ENCODE measurements around the gene PTPRJ.

Gene PTPRJ

DNA sequence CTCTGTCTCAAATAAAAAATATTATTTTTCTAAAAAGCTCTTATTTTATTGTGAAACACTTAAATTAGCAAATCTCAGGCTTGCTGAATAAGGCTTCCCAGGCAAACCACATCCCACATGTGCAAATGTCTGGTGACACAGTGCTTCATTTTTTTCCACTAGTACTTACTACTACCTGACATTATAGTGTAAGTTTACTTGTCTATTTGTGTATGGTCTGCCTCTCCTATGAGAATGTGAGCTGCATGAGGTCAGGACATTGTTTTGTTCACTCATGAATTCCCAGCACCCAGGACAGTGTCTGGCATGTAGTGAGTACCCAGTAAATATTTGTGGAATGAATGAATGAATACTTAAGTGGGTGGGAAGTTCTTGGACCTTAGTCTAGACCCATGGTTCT lies 103.1 kb downstream of the PTPRJ start:
- H3K4me3 ChIP-seq (ENCODE audit: control insufficient read depth, low read depth, low read length), result no peak overlapping the region
- DNase-seq (ENCODE audit: low read depth), result no peak

GRCh38 chr11:48085688-48086087 lies 105.3 kb downstream of the PTPRJ start:
- H3K4me3 ChIP-seq (ENCODE audit: control insufficient read depth, low read depth, low read length), result no peak overlapping the region
- no peak for DNase-seq (ENCODE audit: low read depth)
- TF ChIP-seq, protein P1, sequence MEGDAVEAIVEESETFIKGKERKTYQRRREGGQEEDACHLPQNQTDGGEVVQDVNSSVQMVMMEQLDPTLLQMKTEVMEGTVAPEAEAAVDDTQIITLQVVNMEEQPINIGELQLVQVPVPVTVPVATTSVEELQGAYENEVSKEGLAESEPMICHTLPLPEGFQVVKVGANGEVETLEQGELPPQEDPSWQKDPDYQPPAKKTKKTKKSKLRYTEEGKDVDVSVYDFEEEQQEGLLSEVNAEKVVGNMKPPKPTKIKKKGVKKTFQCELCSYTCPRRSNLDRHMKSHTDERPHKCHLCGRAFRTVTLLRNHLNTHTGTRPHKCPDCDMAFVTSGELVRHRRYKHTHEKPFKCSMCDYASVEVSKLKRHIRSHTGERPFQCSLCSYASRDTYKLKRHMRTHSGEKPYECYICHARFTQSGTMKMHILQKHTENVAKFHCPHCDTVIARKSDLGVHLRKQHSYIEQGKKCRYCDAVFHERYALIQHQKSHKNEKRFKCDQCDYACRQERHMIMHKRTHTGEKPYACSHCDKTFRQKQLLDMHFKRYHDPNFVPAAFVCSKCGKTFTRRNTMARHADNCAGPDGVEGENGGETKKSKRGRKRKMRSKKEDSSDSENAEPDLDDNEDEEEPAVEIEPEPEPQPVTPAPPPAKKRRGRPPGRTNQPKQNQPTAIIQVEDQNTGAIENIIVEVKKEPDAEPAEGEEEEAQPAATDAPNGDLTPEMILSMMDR (IDR thresholded peaks at IDR 0.05; ENCODE audit: control insufficient read depth, insufficient read depth, low read depth, low read length, missing control alignments), result no peak

More for the DNA sequence above, 103.1 kb downstream of the PTPRJ start:
- TF ChIP-seq, protein P1 (IDR thresholded peaks at IDR 0.05; ENCODE audit: control insufficient read depth, insufficient read depth, low read depth, low read length, missing control alignments), result no peak

DNA sequence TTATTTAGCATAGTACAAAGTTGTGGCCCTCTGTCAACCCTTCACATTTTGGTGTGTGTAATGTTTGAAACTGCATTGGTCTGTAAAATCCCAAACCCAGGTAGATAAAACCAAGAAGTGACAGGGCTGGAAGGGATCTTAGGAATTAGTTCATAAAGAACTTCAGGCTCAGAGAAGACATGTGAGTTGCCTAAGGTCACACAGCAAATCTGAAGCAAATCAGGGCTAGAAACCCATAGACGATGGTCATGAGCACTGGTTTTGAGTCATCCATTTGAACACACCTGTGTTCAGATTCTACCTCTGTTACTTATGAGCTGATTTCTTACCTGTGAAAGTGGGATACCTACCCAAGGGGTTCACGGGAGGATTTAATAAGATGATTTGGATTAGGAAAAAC lies 107.1 kb downstream of the PTPRJ start:
- DNase-seq (ENCODE audit: low read depth), result no peak
- no peak overlapping the region for H3K4me3 ChIP-seq (ENCODE audit: control insufficient read depth, low read depth, low read length)
- TF ChIP-seq, protein P1 (IDR thresholded peaks at IDR 0.05; ENCODE audit: control insufficient read depth, insufficient read depth, low read depth, low read length, missing control alignments), result no peak

DNA sequence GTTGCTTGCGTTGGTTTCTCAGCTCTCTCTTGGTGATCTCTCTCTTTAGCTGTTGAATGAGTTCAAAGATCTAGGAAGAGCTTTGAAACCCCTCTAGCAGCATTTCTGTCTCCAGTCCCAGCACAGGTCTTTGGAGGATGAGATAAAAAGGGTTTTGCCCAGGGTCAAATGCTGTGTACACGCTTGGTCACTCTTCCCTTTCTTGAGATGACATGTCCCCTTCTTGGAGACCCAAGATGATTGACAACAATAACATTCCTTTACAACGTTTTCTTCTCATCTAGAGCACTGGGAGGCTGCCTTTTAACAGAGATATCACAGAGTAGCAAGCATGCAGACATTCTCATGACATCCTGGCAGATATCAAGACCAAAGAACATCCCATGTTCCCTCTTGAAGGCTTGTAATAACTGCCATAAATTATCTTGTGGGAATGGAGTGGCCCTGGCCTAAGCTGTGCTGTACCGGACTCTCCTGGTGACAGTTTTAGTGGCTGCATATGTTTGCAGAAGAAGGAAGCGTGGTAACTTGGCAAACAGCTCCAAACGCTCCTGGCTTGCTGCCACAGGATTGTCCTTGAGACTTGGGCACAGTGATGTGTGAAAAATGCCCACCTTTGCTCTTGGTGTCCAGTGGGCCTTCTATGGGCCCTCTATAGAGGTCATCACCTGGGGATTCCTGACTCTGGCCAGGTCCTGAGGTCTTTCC lies 107.8 kb downstream of the PTPRJ start:
- DNase-seq (ENCODE audit: low read depth), result no peak
- no peak overlapping the region for H3K4me3 ChIP-seq (ENCODE audit: control insufficient read depth, low read depth, low read length)
- TF ChIP-seq, protein P1 (IDR thresholded peaks at IDR 0.05; ENCODE audit: control insufficient read depth, insufficient read depth, low read depth, low read length, missing control alignments), result no peak

DNA sequence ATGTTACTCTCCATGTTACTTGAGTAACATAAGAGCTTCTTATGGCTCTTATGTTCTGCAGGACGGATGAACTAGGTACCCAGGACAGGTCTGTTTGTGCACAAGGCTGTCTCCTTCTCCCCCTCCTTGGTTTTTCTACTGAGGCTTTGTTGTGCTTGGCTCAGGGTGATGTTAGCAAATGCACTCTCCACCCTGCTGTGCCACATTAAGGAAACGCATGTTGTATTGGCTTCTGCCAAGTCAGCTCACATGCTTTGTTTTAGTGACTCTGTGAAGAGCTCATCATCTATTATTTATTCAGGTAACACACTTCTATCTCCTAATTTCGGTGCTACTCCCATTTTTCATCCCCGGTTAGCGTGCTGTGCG lies 108.3 kb downstream of the PTPRJ start:
- no peak overlapping the region for H3K4me3 ChIP-seq (ENCODE audit: control insufficient read depth, low read depth, low read length)
- TF ChIP-seq, protein P1 (IDR thresholded peaks at IDR 0.05; ENCODE audit: control insufficient read depth, insufficient read depth, low read depth, low read length, missing control alignments), result no peak
- no peak for DNase-seq (ENCODE audit: low read depth)

DNA sequence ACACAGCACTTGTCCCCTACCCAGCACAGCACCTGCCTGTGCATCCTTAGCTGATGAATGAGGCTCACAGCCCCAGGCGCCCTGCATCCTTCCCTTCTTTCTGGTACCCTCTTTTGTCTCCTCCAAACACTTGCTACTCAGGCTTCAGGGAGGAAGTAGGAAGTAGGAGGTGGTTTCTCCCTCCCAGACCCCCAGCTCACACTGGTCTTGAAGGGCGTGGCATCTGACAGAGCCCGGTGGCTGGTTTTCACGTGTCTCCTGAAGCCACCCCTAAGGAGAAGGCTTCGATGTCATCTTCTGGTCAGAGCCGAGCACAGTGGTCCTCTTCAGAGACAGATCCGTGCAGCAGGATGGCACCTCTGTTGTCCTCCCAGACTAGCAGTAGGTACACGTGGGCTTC lies 109.8 kb downstream of the PTPRJ start:
- DNase-seq (ENCODE audit: low read depth), result no peak
- TF ChIP-seq, protein P1 (IDR thresholded peaks at IDR 0.05; ENCODE audit: control insufficient read depth, insufficient read depth, low read depth, low read length, missing control alignments), result no peak

More for the DNA sequence above, 109.8 kb downstream of the PTPRJ start:
- no peak overlapping the region for H3K4me3 ChIP-seq (ENCODE audit: control insufficient read depth, low read depth, low read length)

All from AG09309 (cell line).